RWPE2 (cell line): ENCODE results near the gene RBMS3.

Experiments used
- ATAC-seq: fragments of 200-7000 bp; cut with Tn5 transposase; 3 replicates; pipeline ENCODE4 v1.9.1; 2021; ENCODE audit warnings: low read depth
- DNase-seq: peaks from one replicate; pipeline ENCODE4 v3.0.0-alpha.2; 2020; ENCODE audit warnings: low spot score
- H3K27ac ChIP-seq: fragments of 450-650 bp; 2 replicates; pipeline ENCODE4 v1.5.1; 2017; ENCODE audit warnings: mild to moderate bottlenecking; ENCODE audit not compliant: poor library complexity, severe bottlenecking
- H3K27me3 ChIP-seq: fragments of 250-450 bp; sonication (Bioruptor Pico); 2 replicates; pipeline ENCODE4 v1.5.1; 2021; ENCODE audit warnings: mild to moderate bottlenecking, moderate library complexity; ENCODE audit not compliant: insufficient read depth, poor library complexity, severe bottlenecking
- H3K36me3 ChIP-seq: fragments of 250-450 bp; sonication (Bioruptor Pico); 2 replicates; pipeline ENCODE4 v1.5.1; 2020; ENCODE audit warnings: low read depth, mild to moderate bottlenecking, moderate library complexity
- H3K4me1 ChIP-seq: fragments of 250-450 bp; sonication (Bioruptor Pico); 2 replicates; pipeline ENCODE4 v1.5.1; 2021; ENCODE audit warnings: mild to moderate bottlenecking, moderate library complexity; ENCODE audit not compliant: insufficient read depth, poor library complexity, severe bottlenecking
- H3K4me3 ChIP-seq: fragments of 250-450 bp; sonication (Bioruptor Pico); 2 replicates; pipeline ENCODE4 v1.5.1; 2021; ENCODE audit warnings: mild to moderate bottlenecking, moderate library complexity; ENCODE audit not compliant: severe bottlenecking
- H3K9me3 ChIP-seq: fragments of 250-450 bp; sonication (Bioruptor Pico); 2 replicates; pipeline ENCODE4 v1.5.1; 2021; ENCODE audit warnings: mild to moderate bottlenecking, moderate library complexity; ENCODE audit not compliant: severe bottlenecking
- CTCF ChIP-seq: fragments of 450-650 bp; IDR thresholded peaks from one replicate; pipeline ENCODE4 v1.5.1; 2017; ENCODE audit warnings: mild to moderate bottlenecking, moderate library complexity; ENCODE audit not compliant: poor library complexity, severe bottlenecking

Gene RBMS3

GRCh38 chr3:29513236-29513635 lies 232.4 kb downstream of the RBMS3 start:
- Histone ChIP-seq H3K27ac (no peak overlapping the region), H3K4me1 (peaks cover 10% of the 10 kb centered on the region), H3K4me3 (no peak overlapping the region), H3K9me3 (no peaks in the 10 kb centered on the region), H3K36me3 (no peaks in the 10 kb centered on the region), H3K27me3 (no peaks in the 10 kb centered on the region)
- ATAC-seq (no peak), DNase-seq (no peak)
- no peak for TF ChIP-seq CTCF

GRCh38 chr3:29514170-29514569 lies 233.3 kb downstream of the RBMS3 start:
- ATAC-seq (no peak), DNase-seq (no peak)
- H3K4me3 ChIP-seq, result no peak overlapping the region
- no peak for TF ChIP-seq CTCF
- no peak overlapping the region for H3K27ac ChIP-seq
- peaks cover 10% of the 10 kb centered on the region for H3K4me1 ChIP-seq
- no peaks in the 10 kb centered on the region for H3K36me3 ChIP-seq
- no peaks in the 10 kb centered on the region for H3K27me3 ChIP-seq
- no peaks in the 10 kb centered on the region for H3K9me3 ChIP-seq

- Histone ChIP-seq H3K27me3 (no peaks in the 10 kb centered on the region), H3K36me3 (no peaks in the 10 kb centered on the region), H3K4me3 (no peak overlapping the region), H3K9me3 (no peaks in the 10 kb centered on the region), H3K4me1 (peaks cover 10% of the 10 kb centered on the region), H3K27ac (peak overlapping the region; percentile 16)
- TF ChIP-seq CTCF, result no peak
- DNase-seq, result no peak
- no peak for ATAC-seq
Measured at GRCh38 chr3:29514912-29515311, 234.0 kb downstream of the RBMS3 start.

- no peaks in the 10 kb centered on the region for H3K27me3 ChIP-seq
- peak overlapping the region; percentile 16 for H3K27ac ChIP-seq
- H3K9me3 ChIP-seq, result no peaks in the 10 kb centered on the region
- no peak overlapping the region for H3K4me3 ChIP-seq
- TF ChIP-seq CTCF, result no peak
- ATAC-seq, result peak; percentile 96
- H3K4me1 ChIP-seq, result peaks cover 10% of the 10 kb centered on the region
- no peak for DNase-seq
- no peaks in the 10 kb centered on the region for H3K36me3 ChIP-seq
Measured at GRCh38 chr3:29515451-29515850, 234.6 kb downstream of the RBMS3 start.

GRCh38 chr3:29516164-29516563 lies 235.3 kb downstream of the RBMS3 start:
- no peaks in the 10 kb centered on the region for H3K36me3 ChIP-seq
- no peak for DNase-seq
- no peak for ATAC-seq
- TF ChIP-seq CTCF, result no peak
- H3K4me1 ChIP-seq, result peaks cover 10% of the 10 kb centered on the region
- H3K9me3 ChIP-seq, result no peaks in the 10 kb centered on the region
- H3K27me3 ChIP-seq, result no peaks in the 10 kb centered on the region
- no peak overlapping the region for H3K4me3 ChIP-seq
- H3K27ac ChIP-seq, result peak overlapping the region; percentile 16
